Lower leg skin (tissue), 4 donors: ENCODE results near the gene SNCG. TPM values are rescaled to one million over a fixed set of nuclear protein-coding genes. Genes with fewer than 3 reads are reported as not detected.
"Not testable (repeated sequence)": the region's sequence is repeated elsewhere in the genome, so short reads cannot be mapped to it uniquely, and the experiment has no call there.

Experiments used
- DNase-seq, 2 donors: peaks; one replicate each; pipeline ENCODE4 v3.0.0-alpha.2; 2019; ENCODE audit warnings: low spot score in 2 of 2
- H3K4me3 ChIP-seq: fragments of 200-600 bp; sonication (generic); 2 replicates; pipeline ENCODE4 v1.5.1; 2017; ENCODE audit warnings: mild to moderate bottlenecking, low read depth; ENCODE audit not compliant: poor library complexity, severe bottlenecking
- POLR2A ChIP-seq, 2 donors: fragments of 450-650 bp; IDR thresholded peaks; one replicate each; pipeline ENCODE4 v1.6.1; 2016 to 2017; ENCODE audit warnings: antibody characterized with exemption in 2 of 2, mild to moderate bottlenecking in 1 of 2, moderate library complexity in 1 of 2
- WGBS, 2 donors: methylation state at CpG; one replicate each; pipeline ENCODE4 v1.1.5; 2018; 5-methylcytosine and 5-hydroxymethylcytosine counted together
- intact Hi-C: fragments of 100-400 bp; cut with DNase I; formaldehyde crosslinking; loops from one replicate; pipeline ENCODE4 v1.15.0; 2023; ENCODE audit warnings: low total_unique reads
- total RNA-seq, 4 donors: library from RNA; depleted of rRNA; stranded (reverse); fragments of >200 nt; gene quantifications; one replicate each; pipeline ENCODE4 v1.1.0, GENCODE V29; 2016
- TF ChIP-seq, protein P1 (sequence below), 3 donors: fragments of 450-650 bp; IDR thresholded peaks; one replicate each; pipeline ENCODE4 v1.5.1; 2016; ENCODE audit warnings: antibody characterized with exemption in 3 of 3, mild to moderate bottlenecking in 3 of 3, moderate library complexity in 2 of 3

Gene SNCG
- total RNA-seq, 4 donors from 2014 or later = 26.5 to 62.9 (median 41.1) TPM

DNA sequence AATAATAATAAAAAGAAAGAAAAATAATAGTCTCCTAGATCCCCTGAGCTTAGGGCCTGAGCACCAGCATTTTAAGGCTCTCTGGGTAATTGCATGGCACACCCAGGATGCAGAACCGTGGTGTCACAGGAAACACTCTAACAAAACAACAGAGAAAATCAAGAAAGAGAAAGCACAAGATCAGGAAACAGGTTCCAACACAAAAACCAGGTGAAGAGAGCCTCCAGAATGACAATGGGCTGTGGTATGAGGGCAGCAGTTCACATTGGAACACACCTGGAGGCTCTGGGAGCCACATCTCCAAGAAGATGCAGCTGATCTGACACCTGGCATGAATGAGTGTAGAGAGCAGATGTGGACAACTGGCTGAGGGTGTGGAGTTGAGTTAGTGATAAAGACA lies 8.1 kb upstream of the SNCG start:
- no peak for TF ChIP-seq POLR2A (IDR thresholded peaks at IDR 0.05)
- TF ChIP-seq, protein P1, sequence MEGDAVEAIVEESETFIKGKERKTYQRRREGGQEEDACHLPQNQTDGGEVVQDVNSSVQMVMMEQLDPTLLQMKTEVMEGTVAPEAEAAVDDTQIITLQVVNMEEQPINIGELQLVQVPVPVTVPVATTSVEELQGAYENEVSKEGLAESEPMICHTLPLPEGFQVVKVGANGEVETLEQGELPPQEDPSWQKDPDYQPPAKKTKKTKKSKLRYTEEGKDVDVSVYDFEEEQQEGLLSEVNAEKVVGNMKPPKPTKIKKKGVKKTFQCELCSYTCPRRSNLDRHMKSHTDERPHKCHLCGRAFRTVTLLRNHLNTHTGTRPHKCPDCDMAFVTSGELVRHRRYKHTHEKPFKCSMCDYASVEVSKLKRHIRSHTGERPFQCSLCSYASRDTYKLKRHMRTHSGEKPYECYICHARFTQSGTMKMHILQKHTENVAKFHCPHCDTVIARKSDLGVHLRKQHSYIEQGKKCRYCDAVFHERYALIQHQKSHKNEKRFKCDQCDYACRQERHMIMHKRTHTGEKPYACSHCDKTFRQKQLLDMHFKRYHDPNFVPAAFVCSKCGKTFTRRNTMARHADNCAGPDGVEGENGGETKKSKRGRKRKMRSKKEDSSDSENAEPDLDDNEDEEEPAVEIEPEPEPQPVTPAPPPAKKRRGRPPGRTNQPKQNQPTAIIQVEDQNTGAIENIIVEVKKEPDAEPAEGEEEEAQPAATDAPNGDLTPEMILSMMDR (IDR thresholded peaks at IDR 0.05) = no peak
- intact Hi-C loops = no loop called here
- DNase-seq = peak in 1 of 2 donors; percentile 12
- no peak overlapping the region for H3K4me3 ChIP-seq
- 57 to 69% methylated on average over 1 of the region's 1 CpG for WGBS, 2 donors

DNA sequence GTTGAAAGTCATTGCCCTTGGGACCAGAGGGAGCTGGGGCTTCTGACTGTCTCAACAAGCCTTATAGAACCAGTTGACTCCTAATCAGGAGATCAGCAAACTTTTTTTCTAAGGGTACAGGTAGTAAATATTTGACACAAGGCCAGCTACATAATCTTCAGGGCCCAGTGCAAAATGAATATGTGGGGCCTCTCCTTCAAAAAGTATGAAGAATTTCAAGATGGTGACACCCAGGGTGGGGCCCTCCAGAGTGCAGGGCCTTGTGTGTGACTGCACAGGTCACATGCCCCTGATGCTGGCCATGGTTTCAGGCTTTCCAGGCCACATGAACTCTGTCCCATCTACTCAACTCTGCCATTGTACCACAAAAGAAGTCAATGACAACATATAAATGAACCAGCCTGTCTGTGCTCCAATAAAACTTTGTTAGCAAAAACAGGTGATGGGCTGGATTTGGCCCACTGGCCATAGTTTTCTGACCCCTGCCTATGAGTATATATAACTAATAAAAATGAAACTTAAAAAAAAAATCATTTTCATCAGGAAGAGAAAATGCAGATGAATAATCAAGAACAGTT lies 7.1 kb upstream of the SNCG start:
- TF ChIP-seq, protein P1 (IDR thresholded peaks at IDR 0.05) = no peak
- TF ChIP-seq POLR2A (IDR thresholded peaks at IDR 0.05) = no peak
- H3K4me3 ChIP-seq = no peak overlapping the region
- DNase-seq = peak in 1 of 2 donors; percentile 13
- intact Hi-C loops = no loop called here

DNA sequence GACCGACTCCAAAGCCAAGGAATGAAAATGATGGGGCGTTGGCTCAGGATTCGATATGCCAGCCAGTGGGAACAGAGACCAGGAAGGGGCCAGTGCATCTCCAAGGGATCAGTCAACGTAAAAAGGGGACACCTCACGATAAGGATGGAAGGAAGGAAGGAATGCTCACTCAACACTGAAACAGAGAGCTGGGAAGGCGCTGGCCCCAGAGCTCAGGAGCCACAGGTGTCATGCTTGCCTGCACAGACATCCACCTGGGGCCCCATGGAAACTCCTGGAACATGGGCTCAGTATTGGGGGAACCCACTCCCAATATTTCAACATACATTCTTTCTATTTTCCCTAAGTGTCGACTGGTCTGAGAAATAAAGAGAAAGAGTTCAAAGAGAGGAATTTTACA lies 6.3 kb upstream of the SNCG start:
- no peak overlapping the region for H3K4me3 ChIP-seq
- intact Hi-C loops = no loop called here
- TF ChIP-seq, protein P1 (IDR thresholded peaks at IDR 0.05) = no peak
- no peak for TF ChIP-seq POLR2A (IDR thresholded peaks at IDR 0.05)
- WGBS, 2 donors = 81 to 85% methylated on average over 7 of the region's 7 CpGs
- no peak for DNase-seq

DNA sequence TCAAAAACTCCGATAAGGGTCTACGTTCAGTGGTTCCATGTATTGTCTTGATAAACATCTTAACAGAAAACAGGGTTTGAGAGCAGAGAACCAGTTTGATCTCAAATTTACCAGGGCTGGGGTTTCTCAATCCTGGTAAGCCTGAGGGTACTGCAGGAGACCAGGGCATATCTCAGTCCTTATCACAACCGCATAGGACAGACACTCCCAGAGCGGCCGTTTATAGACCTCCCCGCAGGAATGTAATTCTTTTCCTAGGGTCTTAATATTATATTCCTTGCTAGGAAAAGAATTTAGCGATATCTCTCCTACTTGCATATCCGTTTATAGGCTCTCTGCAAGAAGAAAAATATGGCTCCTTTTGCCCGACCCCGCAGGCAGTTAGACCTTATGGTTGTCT lies 5.7 kb upstream of the SNCG start:
- 92 to 98% methylated on average over 10 of the region's 10 CpGs for WGBS, 2 donors
- DNase-seq, intact Hi-C loops, H3K4me3 ChIP-seq: not testable (repeated sequence)

DNA sequence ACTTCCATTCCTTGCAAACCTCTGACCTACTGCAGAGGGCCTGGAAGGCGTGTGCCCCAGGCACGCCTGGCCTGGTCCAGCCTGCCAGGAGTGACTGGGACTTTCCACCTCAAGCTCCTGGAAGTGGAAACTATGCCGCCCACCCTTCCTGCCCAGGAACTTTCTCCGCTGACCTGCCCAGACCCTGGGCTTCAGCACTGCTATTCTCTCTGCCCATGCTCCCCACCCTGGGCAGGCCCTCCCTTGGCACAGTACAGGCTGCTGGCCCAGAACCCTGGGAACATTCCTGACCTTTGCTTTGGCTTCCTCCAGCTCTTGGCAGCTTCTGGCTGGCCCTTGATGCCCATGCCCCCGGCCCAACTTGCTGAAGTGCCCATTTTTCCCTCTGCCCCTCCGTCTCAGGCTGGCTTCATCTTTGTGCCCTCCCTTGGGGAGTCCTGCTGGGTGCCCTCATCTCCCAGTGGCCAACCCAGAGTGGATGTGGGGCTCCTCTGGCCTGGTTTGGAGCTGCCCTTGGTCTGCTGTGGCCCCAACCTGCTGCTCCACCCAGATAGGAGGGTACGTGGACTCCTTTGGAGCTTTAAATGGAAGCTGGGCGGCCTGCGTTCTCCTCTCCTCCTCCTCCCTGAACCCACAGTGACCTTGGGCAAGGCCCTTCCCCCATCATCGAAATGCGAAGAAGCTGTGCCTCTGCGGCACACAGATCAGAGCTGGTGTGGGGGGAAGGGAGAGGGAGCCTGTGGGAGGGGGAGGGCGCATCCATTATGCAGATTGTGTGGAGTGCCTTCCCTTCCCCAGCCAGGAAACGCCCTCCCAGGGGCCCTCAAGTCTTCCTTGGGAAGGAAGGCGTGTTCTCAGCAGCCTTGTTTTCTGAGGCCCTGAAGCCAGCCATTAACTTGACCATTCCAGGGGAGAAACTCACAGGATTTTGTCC lies 4.4 kb upstream of the SNCG start:
- TF ChIP-seq, protein P1 (IDR thresholded peaks at IDR 0.05) = no peak
- no peak for TF ChIP-seq POLR2A (IDR thresholded peaks at IDR 0.05)
- WGBS, 2 donors = 59 to 64% methylated on average over 13 to 15 of the region's 15 CpGs
- DNase-seq = peak in 1 of 2 donors; percentile 34
- no peak overlapping the region for H3K4me3 ChIP-seq
- intact Hi-C loops = no loop called here

DNA sequence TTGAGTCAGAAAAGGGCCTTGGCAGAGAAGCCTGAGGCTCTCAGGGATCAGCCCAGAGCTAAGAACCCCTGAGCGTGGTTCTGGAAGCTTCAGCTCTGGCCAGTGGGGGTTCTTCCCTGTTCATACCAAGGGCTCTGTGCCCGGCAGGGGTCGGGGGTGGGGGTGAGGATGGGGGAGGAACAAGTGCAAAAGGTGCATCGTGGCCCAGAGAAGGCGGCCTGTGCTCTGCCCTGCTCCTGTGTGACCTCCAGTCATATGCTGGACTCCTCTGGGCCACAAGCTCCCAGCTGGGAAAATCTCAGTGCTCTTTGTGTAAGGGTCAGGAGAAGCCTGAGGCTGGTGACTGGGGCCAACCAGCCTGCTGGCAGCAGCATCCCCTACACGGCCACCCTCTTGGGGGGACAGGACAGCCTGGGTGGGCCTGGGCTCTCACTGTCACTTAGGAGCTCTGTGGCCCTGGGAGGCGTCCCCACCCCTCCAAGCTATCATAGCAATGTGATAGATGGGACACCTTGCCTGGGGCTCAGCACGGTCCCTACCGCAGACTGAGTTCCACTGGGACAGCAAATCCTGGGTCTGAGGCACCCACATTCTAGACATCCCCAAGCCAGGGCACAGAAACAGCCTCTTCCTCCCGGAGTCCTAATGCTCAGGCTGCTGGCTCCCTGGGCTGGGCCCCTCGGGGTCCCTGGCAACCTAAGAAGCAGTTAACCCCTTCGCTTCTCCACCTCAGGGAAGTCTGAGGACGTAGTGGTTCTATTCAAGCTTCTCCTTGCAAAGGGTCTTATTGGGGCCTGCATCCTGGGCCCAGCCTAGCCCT lies 3.5 kb upstream of the SNCG start:
- TF ChIP-seq POLR2A (IDR thresholded peaks at IDR 0.05) = no peak
- TF ChIP-seq, protein P1 (IDR thresholded peaks at IDR 0.05) = no peak
- intact Hi-C loops = no loop called here
- H3K4me3 ChIP-seq = no peak overlapping the region
- 56% methylated on average over 10 of the region's 13 CpGs for WGBS, 2 donors
- DNase-seq = no peak
